Astrocyte of the spinal cord (primary cell): Measurements from ENCODE around the gene CRIM1.

Experiments used
- DNase-seq: peaks from one replicate; pipeline ENCODE4 v3.0.0; 2011; ENCODE audit warnings: low read depth, low spot score
- H3K4me3 ChIP-seq: 2 replicates; pipeline ENCODE4 v1.5.1; 2011; ENCODE audit warnings: low read depth, mild to moderate bottlenecking, low read length, moderate library complexity
- CTCF ChIP-seq: IDR thresholded peaks from 2 replicates; pipeline ENCODE4 v1.5.1; 2012; ENCODE audit warnings: low read depth, mild to moderate bottlenecking, low read length, inconsistent platforms
- in situ Hi-C: cut with HindIII; loops from 2 replicates; pipeline ENCODE4 v1.10.0; 2017; ENCODE audit warnings: low sequenced_read_pairs

Gene CRIM1

GRCh38 chr2:36547906-36548305 is 192.3 kb downstream of the CRIM1 start:
- H3K4me3 ChIP-seq: no peak overlapping the region
- DNase-seq: no peak
- in situ Hi-C loops: no loop called here
- no peak for TF ChIP-seq CTCF

- no peak overlapping the region for H3K4me3 ChIP-seq
- in situ Hi-C loops: no loop called here
- no peak for DNase-seq
- no peak for TF ChIP-seq CTCF
Observed at GRCh38 chr2:36549165-36549574, 193.6 kb downstream of the CRIM1 start.

DNA sequence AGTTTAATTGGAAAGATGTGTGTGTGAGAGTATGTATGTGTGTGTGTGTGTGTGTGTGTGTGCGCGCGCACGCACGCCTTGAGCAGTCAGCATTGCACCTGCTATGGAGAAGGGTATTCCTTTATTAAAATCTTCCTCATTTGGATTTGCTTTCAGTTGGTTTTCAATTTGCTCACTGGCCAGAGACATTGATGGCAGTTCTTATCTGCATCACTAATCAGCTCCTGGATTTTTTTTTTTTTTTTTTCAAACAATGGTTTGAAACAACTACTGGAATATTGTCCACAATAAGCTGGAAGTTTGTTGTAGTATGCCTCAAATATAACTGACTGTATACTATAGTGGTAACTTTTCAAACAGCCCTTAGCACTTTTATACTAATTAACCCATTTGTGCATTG is 194.4 kb downstream of the CRIM1 start:
- DNase-seq: no peak
- no peak overlapping the region for H3K4me3 ChIP-seq
- in situ Hi-C loops: no loop called here
- no peak for TF ChIP-seq CTCF

- in situ Hi-C loops: no loop called here
- no peak for TF ChIP-seq CTCF
- no peak overlapping the region for H3K4me3 ChIP-seq
- no peak for DNase-seq
Observed at GRCh38 chr2:36553683-36554082, 198.1 kb downstream of the CRIM1 start.

DNA sequence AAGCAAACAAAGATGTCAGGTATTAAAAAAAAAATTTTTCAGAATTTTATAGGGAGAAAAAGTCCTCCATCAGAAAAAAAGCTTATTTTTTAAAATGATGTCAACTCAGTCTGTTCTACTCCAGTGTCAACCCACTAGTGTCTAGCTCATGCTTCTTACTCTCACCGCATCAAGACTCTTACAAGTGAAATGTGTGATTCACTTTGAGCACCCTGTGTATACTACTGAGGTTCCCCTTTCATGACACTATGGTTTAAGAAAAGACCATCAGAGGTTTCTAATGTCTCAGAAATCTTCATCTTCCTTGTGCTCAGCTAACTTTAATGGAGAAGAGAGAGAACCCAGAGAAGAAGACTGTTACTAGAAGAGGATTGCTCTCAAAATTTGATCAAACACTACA is 199.0 kb downstream of the CRIM1 start:
- in situ Hi-C loops: no loop called here
- no peak for TF ChIP-seq CTCF
- no peak overlapping the region for H3K4me3 ChIP-seq
- DNase-seq: no peak

DNA sequence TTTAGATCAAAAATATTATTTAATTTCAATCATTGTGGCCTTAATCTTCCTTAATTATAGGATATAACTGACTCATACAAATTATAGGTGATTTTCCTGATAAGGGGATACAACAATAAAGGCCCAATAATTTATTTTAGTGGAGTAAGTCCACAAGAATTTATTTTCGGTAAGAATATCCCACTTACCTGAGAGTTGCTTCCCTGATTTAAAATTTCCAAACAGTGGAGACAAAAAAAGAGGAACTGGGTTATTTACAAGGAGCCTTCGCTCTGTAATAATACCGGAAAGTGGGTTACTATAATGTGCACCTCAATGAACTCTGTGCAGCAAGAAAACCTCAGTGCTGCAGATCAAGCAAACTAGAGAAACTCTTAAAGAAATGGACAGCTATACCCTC is 200.2 kb downstream of the CRIM1 start:
- no peak for DNase-seq
- in situ Hi-C loops: no loop called here
- TF ChIP-seq CTCF: no peak

GRCh38 chr2:36556842-36557241 is 201.3 kb downstream of the CRIM1 start:
- DNase-seq: peak; percentile 68
- in situ Hi-C loops: no loop called here
- no peak for TF ChIP-seq CTCF
- no peak overlapping the region for H3K4me3 ChIP-seq

More for the DNA sequence above, 200.2 kb downstream of the CRIM1 start:
- H3K4me3 ChIP-seq: no peak overlapping the region
